CD4-positive, alpha-beta T cell treated with Interleukin-15 for 4 hours (primary cell): ENCODE results near the gene SDCCAG8.

Source experiments
- DNase-seq: peaks from one replicate; pipeline ENCODE4 v3.0.0-alpha.2; 2020; ENCODE audit warnings: low spot score

SDCCAG8 gene

GRCh38 chr1:243390162-243390791 is 134.4 kb downstream of the SDCCAG8 start:
- no peak for DNase-seq

GRCh38 chr1:243391355-243391754 is 135.5 kb downstream of the SDCCAG8 start:
- no peak for DNase-seq

- DNase-seq, result no peak
Measured at GRCh38 chr1:243393096-243393495, 137.3 kb downstream of the SDCCAG8 start.

- no peak for DNase-seq
Measured at GRCh38 chr1:243394066-243394465, 138.2 kb downstream of the SDCCAG8 start.

GRCh38 chr1:243394601-243395464 is 139.0 kb downstream of the SDCCAG8 start:
- DNase-seq, result no peak

- DNase-seq, result no peak
Measured at GRCh38 chr1:243396424-243396823, 140.6 kb downstream of the SDCCAG8 start.

GRCh38 chr1:243396876-243397275 is 141.0 kb downstream of the SDCCAG8 start:
- DNase-seq, result no peak

GRCh38 chr1:243397613-243398321 is 141.9 kb downstream of the SDCCAG8 start:
- no peak for DNase-seq

- no peak for DNase-seq
Measured at GRCh38 chr1:243399561-243400155, 143.8 kb downstream of the SDCCAG8 start.

GRCh38 chr1:243402868-243403267 is 147.0 kb downstream of the SDCCAG8 start:
- DNase-seq, result no peak

GRCh38 chr1:243406424-243406823 is 150.6 kb downstream of the SDCCAG8 start:
- no peak for DNase-seq

GRCh38 chr1:243407284-243408018 is 151.6 kb downstream of the SDCCAG8 start:
- DNase-seq, result no peak

- DNase-seq, result no peak
Measured at GRCh38 chr1:243408479-243408878, 152.6 kb downstream of the SDCCAG8 start.

GRCh38 chr1:243409284-243409683 is 153.4 kb downstream of the SDCCAG8 start:
- no peak for DNase-seq

GRCh38 chr1:243411472-243411871 is 155.6 kb downstream of the SDCCAG8 start:
- DNase-seq, result no peak

GRCh38 chr1:243413431-243414151 is 157.8 kb downstream of the SDCCAG8 start:
- DNase-seq, result no peak

- DNase-seq, result no peak
Measured at GRCh38 chr1:243414152-243414494, 158.3 kb downstream of the SDCCAG8 start.

GRCh38 chr1:243415663-243416408 is 160.0 kb downstream of the SDCCAG8 start:
- no peak for DNase-seq

- no peak for DNase-seq
Measured at GRCh38 chr1:243416495-243416894, 160.7 kb downstream of the SDCCAG8 start.
